K562 (cell line): ENCODE data around the gene CARMIL3. TPM values are rescaled to one million over a fixed set of nuclear protein-coding genes. Genes with fewer than 3 reads are reported as not detected.

Experiments used
- ATAC-seq: fragments of 200-7000 bp; cut with Tn5 transposase; 3 replicates; pipeline ENCODE4 v1.9.1; 2020; ENCODE audit warnings: moderate library complexity
- BruUV-seq: library from RNA; stranded (reverse); fragments of 400-500 nt; replicated peaks from 2 replicates; lab custom pipeline; 2021; lab: Mats Ljungman, UMichigan
- CTCF ChIA-PET: fragments of 300-600 bp; formaldehyde crosslinking; extraction: SDS; loops from one replicate; lab custom pipeline; 2021; ENCODE audit warnings: low intra/inter-chr PET ratio; lab: Yijun Ruan, JAX
- POLR2A ChIA-PET: fragments of 300-600, 350-650 bp; sonication (Branson Sonifier 250); formaldehyde crosslinking; extraction: SDS; loops from one replicate; lab custom pipeline; 2021; ENCODE audit warnings: antibody characterized with exemption, inconsistent platforms; lab: Yijun Ruan, JAX
- DNase-seq, 4 experiments: peaks; one replicate each; pipeline versions ENCODE4 v3.0.0 to v3.0.0-alpha.2; 2011 to 2018; ENCODE audit warnings: low spot score in 3 of 4, mixed read lengths in 3 of 4; ENCODE audit errors: extremely low read depth in 1 of 4
- FAIRE-seq: peaks from 2 replicates; lab custom pipeline; 2011; peaks lifted over from hg19 to GRCh38; lab: Jason Lieb, UNC
- H2AFZ ChIP-seq: 2 replicates; pipeline ENCODE4 v1.6.0; 2011; ENCODE audit warnings: low read depth, low read length, control low read depth, inconsistent platforms
- H3K27ac ChIP-seq: fragments of 200-600 bp; 3 replicates; pipeline ENCODE4 v1.8.0; 2011; ENCODE audit warnings: low read depth, mild to moderate bottlenecking, control low read depth, inconsistent platforms, low read length, moderate library complexity, mixed read lengths; ENCODE audit errors: extremely low read depth
- H3K27me3 ChIP-seq, 2 experiments: fragments of 300-600 bp in 1 of 2; 2 replicates in 1 of 2; 3 replicates in 1 of 2; pipeline versions ENCODE4 v1.6.0 to v1.8.0; 2011; ENCODE audit warnings: inconsistent platforms in 2 of 2, low read length in 2 of 2, mild to moderate bottlenecking in 1 of 2, mixed read lengths in 1 of 2, moderate library complexity in 1 of 2; ENCODE audit not compliant: control insufficient read depth in 2 of 2, insufficient read depth in 2 of 2
- H3K36me3 ChIP-seq: fragments of 300-600 bp; 3 replicates; pipeline ENCODE4 v1.8.0; 2011; ENCODE audit warnings: mild to moderate bottlenecking, low read length, inconsistent platforms; ENCODE audit not compliant: control insufficient read depth, insufficient read depth
- H3K4me1 ChIP-seq, 2 experiments: fragments of 200-600 bp in 1 of 2; replicated peaks in 1 of 2; 2 replicates in 1 of 2; 3 replicates in 1 of 2; pipeline versions ENCODE4 v1.5.1 to v1.8.0; 2011; ENCODE audit warnings: inconsistent platforms in 2 of 2, low read length in 2 of 2, mild to moderate bottlenecking in 1 of 2, mixed read lengths in 1 of 2, moderate library complexity in 1 of 2; ENCODE audit not compliant: control insufficient read depth in 2 of 2, insufficient read depth in 2 of 2
- H3K4me2 ChIP-seq: 2 replicates; pipeline ENCODE4 v1.6.1; 2011; ENCODE audit warnings: low read length, control low read depth, inconsistent platforms, mixed read lengths; ENCODE audit not compliant: insufficient read depth
- H3K4me3 ChIP-seq: fragments of 200-600 bp; sonication (generic), shearing (Covaris generic); 2 replicates; pipeline ENCODE4 v1.5.1; 2016; ENCODE audit warnings: control low read depth, inconsistent platforms
- H3K79me2 ChIP-seq: fragments of 200-600 bp; 3 replicates; pipeline ENCODE4 v1.8.0; 2011; ENCODE audit warnings: low read length, inconsistent platforms; ENCODE audit not compliant: control insufficient read depth, insufficient read depth
- H3K9ac ChIP-seq, 2 experiments: 2 replicates each; pipeline versions ENCODE4 v1.6.0 to v1.6.1; 2011; ENCODE audit warnings: low read depth in 2 of 2, low read length in 2 of 2, control low read depth in 1 of 2, inconsistent platforms in 1 of 2, mild to moderate bottlenecking in 1 of 2, mixed read lengths in 1 of 2; ENCODE audit not compliant: insufficient read depth in 1 of 2
- H3K9me1 ChIP-seq: one replicate; pipeline ENCODE4 v1.6.0; 2011; ENCODE audit warnings: inconsistent platforms, mild to moderate bottlenecking, low read length, moderate library complexity; ENCODE audit not compliant: control insufficient read depth, insufficient read depth
- H3K9me3 ChIP-seq: replicated peaks from 2 replicates; pipeline ENCODE4 v1.5.1; 2011; ENCODE audit warnings: low read depth, low read length, inconsistent platforms; ENCODE audit not compliant: control insufficient read depth, insufficient read depth
- H4K20me1 ChIP-seq: replicated peaks from 2 replicates; pipeline ENCODE4 v1.6.1; 2011; ENCODE audit warnings: low read length, inconsistent platforms, mixed read lengths; ENCODE audit not compliant: control insufficient read depth, insufficient read depth
- BRCA1 ChIP-seq, 2 experiments: fragments of 450-650 bp in 1 of 2; sonication (generic) in 1 of 2; formaldehyde crosslinking in 1 of 2; IDR thresholded peaks; 2 replicates each; pipeline versions ENCODE4 v1.5.0 to v1.6.1; 2017 to 2020; ENCODE audit warnings: mild to moderate bottlenecking in 1 of 2, missing genetic modification reagents in 1 of 2
- FIP1L1 ChIP-seq: fragments of 200-400 bp; formaldehyde crosslinking; IDR thresholded peaks from 2 replicates; pipeline ENCODE4 v1.6.1; 2018; ENCODE audit warnings: mild to moderate bottlenecking, low read depth, low read length; ENCODE audit not compliant: poor library complexity, severe bottlenecking
- HLTF ChIP-seq: fragments of 450-650 bp; IDR thresholded peaks from 2 replicates; pipeline ENCODE4 v1.6.1; 2016
- HMG20A ChIP-seq: fragments of 450-650 bp; formaldehyde crosslinking; conservative IDR thresholded peaks from 2 replicates; pipeline ENCODE4 v1.4.0; 2020; ENCODE audit warnings: mild to moderate bottlenecking, mixed read lengths
- JUND ChIP-seq, 2 experiments: IDR thresholded peaks; 2 replicates in 1 of 2; 3 replicates in 1 of 2; pipeline ENCODE4 v1.6.1; 2011; ENCODE audit warnings: borderline replicate concordance in 2 of 2, low read depth in 2 of 2, low read length in 2 of 2, improper control_type of control experiment in 1 of 2, missing biosample characterization in 1 of 2, missing genetic modification characterization in 1 of 2, missing genetic modification reagents in 1 of 2
- NCOA1 ChIP-seq: fragments of 450-650 bp; IDR thresholded peaks from 2 replicates; pipeline ENCODE4 v1.6.1; 2016; ENCODE audit warnings: low read depth
- NFRKB ChIP-seq: fragments of 450-650 bp; IDR thresholded peaks from 2 replicates; pipeline ENCODE4 v1.6.1; 2016; ENCODE audit warnings: low read depth
- ZC3H11A ChIP-seq: IDR thresholded peaks from 2 replicates; pipeline ENCODE4 v1.6.1; 2012; ENCODE audit warnings: low read depth, low read length, improper control_type of control experiment
- ZZZ3 ChIP-seq: fragments of 450-650 bp; IDR thresholded peaks from 2 replicates; pipeline ENCODE4 v1.6.1; 2016; ENCODE audit warnings: antibody characterized with exemption, mild to moderate bottlenecking, moderate library complexity
- WGBS: fragments of 100-300 bp; shearing (Covaris generic); methylation state at CpG from one replicate; pipeline ENCODE4 v1.1.6; 2016; ENCODE audit warnings: low coverage, mixed read lengths; ENCODE audit not compliant: insufficient coverage; ENCODE audit errors: missing lambda C conversion rate; 5-methylcytosine and 5-hydroxymethylcytosine counted together
- in situ Hi-C: fragments of 300-500 bp; cut with MboI; formaldehyde crosslinking; loops from 4 replicates; pipeline ENCODE4 v1.15.0; 2018; ENCODE audit warnings: inconsistent platforms, mixed read lengths
- intact Hi-C: fragments of 100-400 bp; cut with micrococcal nuclease; formaldehyde crosslinking; loops from 2 replicates; pipeline ENCODE4 v1.14.2; 2022
- polyA plus RNA-seq, 8 experiments: library from polyadenylated mRNA; depleted of rRNA in 4 of 8; stranded (reverse) in 5 of 8; unstranded in 3 of 8; fragments of >200 nt; fragmentation: Nextera tagmentation in 2 of 8; fragmentation: Illumina TruSeq in 1 of 8; extraction: Ambion mirVana in 2 of 8; extraction: Trizol in 1 of 8; gene quantifications; 2 replicates each; pipeline versions ENCODE4 v1.2.1 to v1.2.3, GENCODE V29; 2011 to 2014; ENCODE audit warnings: inconsistent platforms in 1 of 8, missing spikeins in 1 of 8
- total RNA-seq, 7 experiments: library from RNA; depleted of rRNA in 6 of 7; stranded (reverse); fragments of >200 nt in 6 of 7; fragmentation: Illumina TruSeq in 2 of 7; extraction: Trizol in 2 of 7; gene quantifications; 2 replicates each; pipeline versions ENCODE4 v1.2.1 to v1.2.3, GENCODE V29; 2011 to 2021; ENCODE audit warnings: low replicate concordance in 1 of 7

CARMIL3 gene
- total and polyA plus RNA-seq, 9 of the 15 experiments (the other 6 are each of a cell fraction or from before 2014, with no cell fraction given) = 0.01 to 0.11 (median 0.05) TPM; not detected in 5

- Histone ChIP-seq H3K36me3 (peaks cover 60% of the 10 kb centered on the region; the same call in 2 of the 3 replicates), H3K4me1 (no peaks in the 10 kb centered on the region; a peak in 3 of 5 replicates), H4K20me1 (no peaks in the 10 kb centered on the region), H3K27ac (no peak overlapping the region), H3K9me1 (no peaks in the 10 kb centered on the region), H3K27me3 (no peaks in the 10 kb centered on the region), H3K9me3 (no peaks in the 10 kb centered on the region; the same call in 1 of the 2 replicates), H3K4me2 (no peak overlapping the region), H3K4me3 (no peak overlapping the region), H3K79me2 (peaks cover 9% of the 10 kb centered on the region; the same call in 2 of the 3 replicates), H3K9ac (no peak overlapping the region; a peak in 1 of 4 replicates), H2AFZ (no peak overlapping the region)
- intact Hi-C loops (no loop called here), in situ Hi-C loops (no loop called here)
- no peak for TF ChIP-seq BRCA1 (IDR thresholded peaks at IDR 0.05)
- no peak for TF ChIP-seq BRCA1 (CRISPR knock-in tag; IDR thresholded peaks at IDR 0.05)
- TF ChIP-seq ZZZ3 = no peak
- no peak for TF ChIP-seq ZC3H11A
- TF ChIP-seq NCOA1 = no peak
- no peak for TF ChIP-seq JUND (IDR thresholded peaks at IDR 0.05; ENCODE audit: borderline replicate concordance, low read depth, low read length)
- no peak for TF ChIP-seq JUND (tag; IDR thresholded peaks at IDR 0.05; ENCODE audit: borderline replicate concordance, low read depth, low read length)
- no peak for TF ChIP-seq HLTF
- TF ChIP-seq FIP1L1 = no peak
- no peak for TF ChIP-seq NFRKB
- TF ChIP-seq HMG20A (CRISPR knock-in tag) = no peak
- no peak for FAIRE-seq
- no TSS peak for BruUV-seq
- peak; percentile 14; the same call in 2 of the 3 replicates for ATAC-seq
- ChIA-PET POLR2A (interaction anchor here (0.6 kb wide), 1 partner anchor 35 kb away, joined by 3 read pairs; no protein-coding TSS in a partner anchor), CTCF (no interaction called here)
- no peak for DNase-seq
- 100% methylated on average over 2 of the region's 3 CpGs for WGBS
Measured at GRCh38 chr14:24100982-24101494, 49.2 kb downstream of the CARMIL3 start.
